Activated CD4-positive, alpha-beta T cell treated with anti-CD3 and anti-CD28 coated beads, Interleukin-2, Interleukin-6, amounts not matched to agents 100 ng/mL and 50 ng/mL, durations not matched to agents 16 hours and 8 hours (primary cell): Measurements from ENCODE around the gene SYT1.

Experiments used
- DNase-seq: peaks from one replicate; pipeline ENCODE4 v3.0.0-alpha.2; 2020

The SYT1 gene

GRCh38 chr12:79454338-79454843, 589.8 kb downstream of the SYT1 start:
- DNase-seq = no peak

- DNase-seq = no peak
These were observed 590.7 kb downstream of the SYT1 start for GRCh38 chr12:79455286-79455685.

DNA sequence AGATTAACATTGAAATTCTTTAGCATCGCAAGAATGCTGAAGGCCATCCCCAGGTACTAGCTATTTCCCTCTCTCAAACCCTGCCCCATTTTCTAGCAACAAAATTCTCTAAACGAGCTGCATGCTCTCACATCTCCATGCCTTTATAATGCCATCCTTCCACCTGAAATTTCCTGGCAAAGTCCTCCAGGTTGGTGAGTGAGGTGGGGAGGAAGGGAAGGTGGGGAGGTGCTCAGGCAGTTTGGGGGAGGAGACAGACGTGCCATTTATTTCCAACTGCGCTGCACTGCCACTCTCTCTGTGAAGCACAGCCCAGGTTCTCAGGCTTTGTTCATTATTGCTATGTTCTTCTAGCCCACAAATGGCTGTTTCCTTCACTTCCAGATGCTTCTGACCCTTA, 617.7 kb downstream of the SYT1 start:
- no peak for DNase-seq

DNA sequence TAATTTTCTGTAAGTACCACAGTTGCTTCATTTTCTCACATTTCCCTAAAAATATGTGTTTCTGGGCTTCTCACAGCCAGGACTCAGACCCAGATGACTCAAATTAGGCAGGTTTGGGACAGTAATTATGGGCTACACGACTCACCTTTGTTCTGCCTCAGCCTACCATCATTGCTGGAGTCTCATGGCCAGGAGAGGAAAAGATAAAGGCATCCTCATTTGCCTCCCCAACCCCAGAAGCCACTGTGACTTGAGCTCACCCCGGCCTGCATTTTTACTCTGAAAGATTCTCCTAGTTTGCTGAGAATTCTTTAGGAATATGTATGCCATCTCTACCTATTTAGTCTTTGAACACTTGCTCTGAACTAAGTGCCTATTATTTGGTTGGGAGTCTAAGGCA, 618.3 kb downstream of the SYT1 start:
- no peak for DNase-seq

DNA sequence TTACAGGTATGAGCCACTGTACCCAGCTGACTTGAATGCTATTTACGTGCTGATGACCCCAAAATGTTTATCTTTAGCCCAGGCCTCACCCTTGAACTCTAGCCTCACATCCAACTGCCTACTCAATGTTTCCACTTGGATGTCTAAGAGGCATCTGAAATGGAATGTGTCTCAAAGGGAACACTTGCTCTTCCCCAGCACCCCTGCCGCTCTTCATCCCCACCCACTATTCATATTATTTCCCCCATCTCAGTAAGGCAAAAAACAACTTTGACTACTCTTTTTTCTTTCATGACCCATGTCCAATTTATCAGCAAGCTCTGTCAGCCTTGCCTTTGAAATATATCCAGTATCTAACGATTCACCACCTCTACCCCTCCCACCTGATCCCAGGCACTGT, 621.6 kb downstream of the SYT1 start:
- DNase-seq = no peak

DNA sequence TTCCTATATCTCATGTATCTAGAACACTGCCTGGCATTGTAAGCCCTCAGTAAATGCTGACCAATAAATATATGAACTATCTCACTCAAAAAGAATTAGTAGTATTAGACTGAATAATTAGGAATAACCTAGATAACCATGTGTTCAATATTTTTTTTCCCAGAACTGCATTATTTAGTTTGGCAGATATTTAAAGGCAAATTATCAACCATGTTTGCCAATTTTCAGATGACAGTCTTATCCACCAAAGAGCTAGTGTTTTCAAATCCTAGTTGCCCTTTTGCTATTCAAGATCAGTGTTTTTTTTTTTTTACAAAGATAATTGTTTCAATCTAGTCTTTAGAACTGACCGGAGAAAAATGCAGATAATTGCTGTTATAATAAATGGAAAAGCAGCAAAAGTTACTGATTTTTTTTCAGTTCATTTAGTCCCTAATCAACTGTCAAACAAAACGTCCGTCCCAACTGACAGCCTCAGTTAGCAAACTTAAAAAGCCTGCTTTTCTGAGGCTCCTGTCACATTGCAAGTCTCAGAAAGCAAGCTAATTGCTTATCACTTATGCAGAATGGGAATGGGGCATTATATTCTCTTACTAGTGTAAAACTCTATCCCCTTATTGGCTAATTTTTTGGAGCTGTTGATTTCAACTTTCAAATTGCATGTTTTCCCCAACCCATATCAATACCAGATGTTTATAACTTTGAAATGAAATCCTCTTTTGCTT, 623.0 kb downstream of the SYT1 start:
- no peak for DNase-seq
